GM19395 (cell line): ENCODE measurements around the gene CLEC17A.
A peak's percentile ranks its signal among the peaks of the same experiment; 100 is the strongest.
"Not testable (repeated sequence)": the region's sequence is repeated elsewhere in the genome, so short reads cannot be mapped to it uniquely, and the experiment has no call there.

ENCODE experiments used
- ATAC-seq: cut with Tn5 transposase; IDR thresholded peaks from one replicate; pipeline ENCODE4 v1.9.1; 2021; ENCODE audit warnings: mild to moderate bottlenecking, moderate library complexity; ENCODE audit not compliant: unreplicated experiment

CLEC17A gene, protein sequence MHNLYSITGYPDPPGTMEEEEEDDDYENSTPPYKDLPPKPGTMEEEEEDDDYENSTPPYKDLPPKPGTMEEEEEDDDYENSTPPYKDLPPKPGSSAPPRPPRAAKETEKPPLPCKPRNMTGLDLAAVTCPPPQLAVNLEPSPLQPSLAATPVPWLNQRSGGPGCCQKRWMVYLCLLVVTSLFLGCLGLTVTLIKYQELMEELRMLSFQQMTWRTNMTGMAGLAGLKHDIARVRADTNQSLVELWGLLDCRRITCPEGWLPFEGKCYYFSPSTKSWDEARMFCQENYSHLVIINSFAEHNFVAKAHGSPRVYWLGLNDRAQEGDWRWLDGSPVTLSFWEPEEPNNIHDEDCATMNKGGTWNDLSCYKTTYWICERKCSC

DNA sequence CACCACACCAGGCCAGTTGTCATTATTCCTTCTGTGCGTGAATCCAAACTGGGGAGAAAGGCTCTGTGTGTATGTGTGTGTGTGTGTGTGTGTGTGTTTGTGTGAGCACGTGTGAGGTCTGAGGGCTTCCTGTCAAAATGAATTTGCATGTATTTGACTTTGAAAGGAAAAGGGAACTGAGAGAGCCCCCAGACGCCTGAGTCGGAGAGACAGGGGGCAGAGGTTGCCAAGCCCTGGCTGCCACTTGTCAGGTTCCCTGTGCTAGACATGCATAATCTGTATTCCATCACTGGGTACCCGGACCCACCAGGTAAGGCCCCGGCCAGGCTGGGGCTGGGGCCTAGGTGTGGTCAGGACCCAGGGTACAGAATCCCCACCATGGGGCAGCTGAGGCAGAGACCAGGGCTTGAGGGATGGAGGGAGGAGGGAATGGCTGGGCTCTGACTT, at the start of gene CLEC17A:
CLEC17A (plus strand) TSS at position 191 of the 447 bp plus-strand sequence; CDS start at position 268, 77 bp downstream.
- no peak for ATAC-seq

DNA sequence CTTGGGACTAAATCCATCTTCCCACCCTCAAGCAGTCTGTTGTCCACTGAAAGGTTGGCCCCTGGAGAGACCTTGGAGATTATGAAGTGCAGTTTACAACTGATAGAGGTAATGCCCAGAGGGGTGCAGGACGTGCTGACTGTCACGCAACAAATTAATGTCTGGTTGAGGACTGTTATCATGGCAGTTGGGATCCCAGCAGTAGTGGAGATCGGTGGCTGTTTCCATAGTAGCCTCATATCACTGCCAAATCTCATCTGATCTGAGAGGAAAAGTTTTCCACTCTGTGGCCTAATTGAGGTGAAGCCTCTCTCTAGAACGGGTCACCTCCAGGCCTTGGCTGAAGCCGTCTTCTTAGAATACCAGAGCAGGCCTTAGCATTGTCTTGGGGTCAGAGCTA, 49.4 kb upstream of the CLEC17A start:
- ATAC-seq = no peak

DNA sequence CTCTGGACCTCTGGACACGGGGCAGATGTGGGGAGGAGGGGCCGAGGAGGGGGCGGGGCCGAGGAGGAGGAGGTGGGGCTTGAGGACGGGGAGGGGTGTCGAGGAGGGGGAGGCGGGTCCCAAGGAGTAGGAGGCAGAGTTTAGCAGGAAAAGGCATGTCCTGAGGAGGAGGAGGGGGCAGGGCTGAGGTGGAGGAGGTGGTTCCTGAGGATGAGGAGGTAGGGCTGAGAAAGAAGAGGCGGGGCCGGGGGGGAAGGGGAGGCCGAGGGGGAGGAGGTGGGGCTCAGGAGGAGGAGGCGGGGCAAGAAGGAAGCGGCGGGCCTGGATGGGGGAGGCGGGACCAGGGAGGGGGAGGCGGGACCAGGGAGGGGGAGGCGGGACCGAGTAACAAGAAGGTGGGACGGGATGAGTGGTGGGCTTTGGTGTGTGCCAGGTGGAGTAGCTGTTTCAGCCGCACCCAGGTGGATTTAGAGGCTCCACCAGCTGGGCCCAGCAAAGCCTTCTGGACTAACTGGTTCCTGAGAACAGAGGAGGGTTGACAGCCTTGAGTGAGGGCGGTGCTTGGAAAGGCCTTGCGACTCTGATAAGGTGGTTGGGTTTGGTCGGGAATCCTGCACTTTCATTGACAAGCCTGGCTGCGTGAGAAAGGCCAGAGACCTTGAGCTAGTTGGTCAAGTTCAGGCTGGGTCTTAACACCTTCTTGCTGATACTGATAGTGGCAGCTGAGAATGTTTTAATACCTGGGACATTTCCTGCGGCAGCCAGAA, 45.8 kb upstream of the CLEC17A start:
- no peak for ATAC-seq

DNA sequence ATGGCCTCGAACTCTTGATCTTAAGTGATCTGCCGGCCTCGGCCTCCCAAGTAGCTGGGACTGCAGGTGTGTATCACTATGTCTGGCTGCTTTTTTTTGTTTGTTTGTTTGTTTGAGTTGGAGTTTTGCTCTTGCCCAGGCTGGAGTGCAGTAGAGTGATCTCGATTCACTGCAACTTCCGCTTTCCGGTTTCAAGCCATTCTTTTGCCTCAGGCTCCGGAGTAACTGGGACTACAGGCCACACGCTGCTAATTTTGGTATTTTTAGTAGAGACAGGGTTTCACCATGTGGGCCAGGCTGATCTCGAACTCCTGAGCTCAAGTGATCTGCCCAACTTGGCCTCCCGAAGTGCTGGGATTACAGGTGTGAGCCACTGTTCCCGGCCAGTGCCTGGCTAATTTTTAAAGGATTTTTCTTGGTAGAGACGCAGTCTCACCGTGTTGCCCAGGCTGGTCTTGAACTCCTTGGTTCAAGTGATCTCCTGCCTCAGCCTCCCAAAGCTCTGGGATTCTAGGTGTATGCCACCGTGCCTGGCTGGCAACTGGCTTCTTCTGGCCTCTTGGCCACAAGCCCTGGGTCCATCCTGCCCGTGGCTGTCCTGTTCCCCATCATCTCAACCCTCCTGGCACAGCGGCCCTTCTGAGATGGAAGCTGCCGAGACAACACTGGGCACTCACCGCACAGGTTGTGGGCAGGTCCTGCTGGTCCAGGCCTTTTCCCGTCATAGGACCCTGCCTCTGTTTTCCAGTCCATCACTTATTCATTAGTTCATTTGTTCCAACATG, 42.0 kb upstream of the CLEC17A start:
- ATAC-seq = no peak

DNA sequence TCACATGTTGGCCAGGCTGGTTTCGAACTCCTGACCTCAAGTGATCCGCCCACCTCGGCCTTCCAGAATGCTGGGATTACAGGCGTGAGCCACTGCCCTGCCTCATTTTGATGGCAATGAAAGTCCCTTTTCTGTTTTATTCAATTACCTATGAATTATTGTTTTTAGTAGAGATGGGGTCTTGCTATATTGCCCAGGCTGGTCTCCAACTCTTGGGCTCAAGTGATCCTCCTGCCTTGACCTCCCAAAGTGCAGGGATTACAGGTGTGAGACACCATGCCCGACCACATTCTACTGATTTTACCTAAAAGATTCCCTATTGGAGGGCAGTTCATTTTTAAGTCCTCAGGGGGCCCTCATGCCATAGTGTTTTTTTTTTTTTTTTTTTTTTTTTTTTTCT, 40.9 kb upstream of the CLEC17A start:
- ATAC-seq = not testable (repeated sequence)

DNA sequence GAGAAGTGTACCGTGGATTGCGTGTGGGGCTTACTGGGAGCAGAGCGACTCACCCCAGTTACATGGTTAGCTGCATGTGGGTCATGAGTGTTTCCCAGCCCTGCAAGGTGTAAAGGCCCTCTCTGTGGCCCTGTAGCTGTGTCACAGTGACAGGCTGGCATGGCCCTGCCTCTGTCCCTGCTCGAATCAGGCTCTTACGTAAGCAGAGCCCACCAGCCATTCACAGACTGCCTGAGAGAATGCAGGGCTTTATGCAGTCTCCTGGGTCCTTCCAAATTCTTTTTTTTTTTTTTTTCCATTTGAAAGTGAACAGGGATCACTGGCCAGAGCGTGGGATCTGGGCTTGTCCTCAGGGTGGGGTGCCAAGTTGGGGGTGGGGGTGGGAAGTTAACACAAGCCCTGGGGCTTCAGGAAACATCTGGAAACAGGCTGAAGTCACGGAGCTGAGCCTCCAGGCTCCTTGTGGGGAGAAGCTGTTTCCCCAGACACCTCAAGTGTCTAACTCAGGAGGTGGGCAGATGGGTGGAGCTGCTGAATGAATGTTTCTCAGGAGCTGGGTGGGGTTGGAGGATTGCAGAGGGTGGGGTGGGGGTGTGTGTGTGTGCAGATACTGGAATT, 40.1 kb upstream of the CLEC17A start:
- no peak for ATAC-seq

DNA sequence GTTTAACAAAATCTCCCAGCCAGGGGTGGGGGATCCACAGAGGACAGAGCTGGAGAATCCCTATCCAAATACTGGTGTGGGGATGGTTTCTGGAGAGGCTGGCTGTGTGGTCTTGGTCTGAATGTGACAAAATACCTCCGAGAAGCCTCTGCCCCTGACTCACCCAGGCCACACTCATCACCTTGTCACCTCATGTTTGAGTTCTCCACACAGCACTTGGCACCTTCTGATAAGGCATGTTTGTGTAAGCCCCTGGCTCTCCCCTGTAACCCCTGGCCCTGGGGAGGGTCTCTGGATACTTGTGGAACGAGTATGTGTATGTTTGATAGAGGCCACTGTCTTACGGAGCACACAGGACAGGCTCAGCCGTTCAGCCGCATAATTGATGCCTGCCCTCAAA, 38.8 kb upstream of the CLEC17A start:
- ATAC-seq = no peak

DNA sequence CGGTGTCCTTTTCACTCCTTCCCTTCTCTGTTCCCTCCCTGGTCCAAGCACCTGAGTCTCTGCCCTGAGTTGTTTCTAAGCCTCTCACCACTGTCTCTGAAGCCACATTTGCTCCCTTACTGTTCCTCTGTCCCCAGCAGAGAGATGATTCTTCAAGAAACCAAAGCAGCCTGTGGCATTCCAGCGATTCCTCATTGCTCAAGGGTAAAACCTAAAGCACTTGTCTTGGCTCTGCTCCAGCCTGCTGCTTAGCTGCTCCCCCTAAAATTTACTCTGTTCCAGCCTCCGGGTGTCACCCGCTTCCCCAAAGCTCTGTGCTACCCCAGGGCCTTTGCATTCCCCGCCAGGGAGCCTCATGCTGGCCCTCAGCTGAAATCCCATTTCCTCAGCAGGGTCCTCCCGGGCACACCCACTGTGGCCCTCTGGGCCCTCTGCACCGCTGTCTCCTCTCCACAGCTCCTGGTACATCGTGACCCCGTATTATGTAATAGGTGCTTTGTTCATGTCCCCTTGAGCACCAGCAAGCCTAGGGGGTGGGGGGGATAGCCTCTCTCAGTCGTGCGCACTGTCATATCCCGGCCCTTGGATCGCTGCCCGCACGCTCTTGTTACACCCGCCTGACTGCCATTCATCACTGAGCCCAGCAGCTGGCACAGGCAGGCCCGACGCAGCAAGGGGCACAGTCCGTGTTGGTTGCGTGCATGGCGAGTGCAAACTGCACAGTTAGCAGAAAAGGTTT, 37.7 kb upstream of the CLEC17A start:
- ATAC-seq = no peak

DNA sequence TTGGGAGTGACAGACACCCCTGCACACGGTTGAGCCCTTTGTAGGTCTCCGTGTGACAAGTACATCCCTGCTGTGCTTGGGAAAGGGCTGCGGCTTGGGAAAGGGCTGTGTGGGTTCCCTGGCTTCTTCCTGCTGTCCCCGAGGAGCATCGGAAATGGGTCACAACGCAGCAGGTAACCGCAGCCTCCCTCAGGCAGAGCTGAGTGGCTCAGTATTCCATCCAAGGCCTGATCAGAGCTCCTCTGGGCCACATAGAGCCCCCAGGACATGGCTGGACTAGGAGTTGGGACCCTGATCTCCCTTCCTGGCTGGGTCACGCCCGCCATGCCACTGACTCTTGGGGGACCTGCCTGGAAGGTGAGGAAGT, 37.2 kb upstream of the CLEC17A start:
- no peak for ATAC-seq

DNA sequence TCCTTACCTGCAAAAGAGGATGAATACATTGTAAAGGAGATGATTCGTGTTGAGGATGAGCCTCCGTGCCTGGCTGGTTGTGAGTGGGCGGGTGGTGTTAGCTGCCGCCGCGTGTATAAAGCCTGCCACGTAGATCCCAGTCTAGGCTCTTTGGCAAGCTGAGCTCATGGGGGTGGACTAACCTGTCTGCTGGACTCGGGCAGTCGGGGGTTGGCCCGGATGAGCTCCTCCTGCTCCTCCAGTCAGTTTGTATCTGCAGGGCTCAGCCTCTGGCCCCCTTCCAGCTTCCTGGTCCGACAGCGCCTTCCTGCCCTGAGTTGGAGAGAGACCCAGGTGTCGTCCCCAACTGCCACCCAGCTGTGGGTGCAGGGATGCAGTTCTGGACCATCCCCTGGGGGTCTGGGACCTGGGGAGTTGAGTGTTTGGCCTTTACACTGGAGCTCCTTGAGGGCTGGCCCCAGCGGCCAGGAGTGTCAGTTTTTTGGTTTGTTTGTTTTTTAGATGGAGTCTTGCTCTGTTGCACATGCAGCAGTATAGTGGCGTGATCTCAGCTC, 32.6 kb upstream of the CLEC17A start:
- no peak for ATAC-seq

DNA sequence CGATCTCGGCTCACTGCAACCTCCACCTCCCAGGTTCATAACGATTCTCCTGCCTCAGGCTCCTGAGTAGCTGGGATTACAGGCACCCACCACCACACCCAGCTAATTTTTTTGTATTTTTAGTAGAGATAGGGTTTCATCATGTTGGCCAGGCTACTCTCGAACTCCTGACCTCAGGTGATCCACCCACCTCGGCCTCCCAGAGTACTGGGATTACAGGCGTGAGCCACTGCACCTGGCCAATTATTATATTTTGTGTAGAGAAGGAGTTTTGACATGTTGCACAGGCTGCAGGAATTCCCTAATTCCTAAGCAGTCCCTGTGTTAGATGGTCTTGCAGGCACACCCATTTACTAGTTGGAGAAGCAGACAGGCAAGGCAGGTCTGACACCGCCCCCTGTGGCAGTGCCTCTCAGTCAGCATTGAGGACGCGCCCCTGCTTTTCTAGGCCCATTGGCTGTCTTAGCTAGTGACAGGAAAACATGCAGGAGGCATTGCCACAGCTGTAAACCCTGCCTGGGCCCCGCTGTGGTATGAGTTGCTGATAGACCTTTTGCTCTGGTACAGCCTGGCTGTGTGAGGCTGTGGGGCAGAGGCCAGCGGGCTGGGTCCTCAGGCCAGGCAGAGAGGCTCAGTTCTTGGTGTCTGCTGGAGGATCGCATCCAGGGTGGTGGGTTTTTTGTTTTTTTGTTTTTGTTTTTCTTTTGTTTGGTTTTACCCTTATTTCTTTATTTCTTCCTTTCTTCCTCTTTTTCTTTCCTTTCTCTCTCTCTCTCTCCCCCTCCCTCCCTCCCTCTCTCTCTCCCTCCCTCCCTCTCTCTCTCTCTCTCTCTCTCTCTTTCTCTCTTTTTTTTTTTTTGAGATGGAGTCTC, 31.5 kb upstream of the CLEC17A start:
- not testable (repeated sequence) for ATAC-seq

DNA sequence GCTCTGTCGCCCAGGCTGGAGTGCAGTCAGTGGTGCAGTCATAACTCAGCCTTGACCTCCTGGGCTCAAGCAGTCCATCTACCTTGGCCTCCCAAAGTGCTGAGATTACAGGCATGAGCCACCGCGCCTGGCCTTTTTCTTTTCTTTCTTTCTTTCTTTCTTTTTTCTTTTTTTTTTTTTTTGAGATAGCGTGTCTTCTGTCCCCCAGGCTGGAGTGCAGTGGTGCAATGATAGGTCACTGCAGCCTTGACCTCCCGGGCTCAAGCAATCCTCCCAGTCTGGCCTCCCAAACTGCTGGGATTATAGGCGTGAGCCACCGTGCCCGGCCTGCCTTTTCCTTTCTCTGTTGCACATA, 30.9 kb upstream of the CLEC17A start:
- not testable (repeated sequence) for ATAC-seq

DNA sequence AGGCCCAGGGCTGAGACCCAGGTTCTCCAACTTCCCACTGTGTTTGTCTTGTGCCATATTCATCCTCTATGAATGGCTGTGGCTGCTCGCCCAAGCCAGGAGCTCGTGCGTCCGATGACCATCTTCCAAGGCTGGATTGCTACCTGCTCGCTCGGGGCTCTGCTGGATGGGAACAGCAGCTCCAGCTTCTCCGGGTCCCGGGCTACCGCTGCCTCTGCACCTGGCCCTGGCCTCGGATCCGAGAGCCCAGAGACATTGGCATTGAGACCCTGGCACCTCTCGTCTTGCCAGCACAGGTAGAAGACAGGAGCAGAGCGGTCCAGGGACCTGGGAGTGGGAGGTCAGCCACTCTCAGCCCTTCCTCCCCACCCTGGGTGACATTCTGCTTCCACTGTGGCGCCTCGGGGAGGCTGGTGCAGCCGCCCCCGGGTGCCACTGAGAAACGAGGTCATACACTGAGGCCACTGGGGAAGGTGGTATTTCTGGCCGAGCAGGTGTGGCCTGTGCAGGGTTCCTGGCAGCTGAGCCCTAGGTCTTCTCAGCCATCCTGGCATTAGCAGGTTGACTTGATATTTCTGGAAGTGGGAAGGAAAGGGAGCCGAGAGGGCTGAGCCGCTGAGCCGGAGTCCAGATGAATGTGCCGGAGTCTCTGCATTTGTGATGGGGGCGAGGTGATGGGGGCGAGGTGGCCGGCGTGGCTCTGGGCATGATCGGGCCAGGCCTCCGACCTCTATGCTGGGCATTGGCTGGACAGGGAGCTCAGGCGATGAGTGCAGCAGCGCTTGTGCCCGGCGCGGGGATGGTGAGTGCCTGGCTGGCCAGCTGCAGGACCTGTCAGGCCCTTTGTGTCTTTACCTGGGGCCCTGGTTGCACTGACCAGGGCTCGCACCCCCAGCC, 29.6 kb upstream of the CLEC17A start:
- no peak for ATAC-seq

DNA sequence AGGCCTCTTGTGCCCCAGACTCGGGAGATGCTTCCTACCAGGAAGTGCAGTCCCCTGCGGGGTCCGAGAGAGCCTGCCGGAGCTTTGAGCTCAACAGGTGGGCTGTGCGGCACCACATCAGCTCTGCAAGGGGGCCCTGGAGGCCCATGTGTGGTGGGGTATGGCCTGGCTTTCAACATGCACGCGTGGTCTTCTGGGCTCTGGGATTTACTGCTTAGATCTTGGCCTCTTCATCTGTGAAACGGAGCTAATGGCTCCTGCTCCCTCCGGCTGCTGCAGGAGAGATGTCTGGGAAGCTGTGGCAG, 29.0 kb upstream of the CLEC17A start:
- ATAC-seq = no peak

DNA sequence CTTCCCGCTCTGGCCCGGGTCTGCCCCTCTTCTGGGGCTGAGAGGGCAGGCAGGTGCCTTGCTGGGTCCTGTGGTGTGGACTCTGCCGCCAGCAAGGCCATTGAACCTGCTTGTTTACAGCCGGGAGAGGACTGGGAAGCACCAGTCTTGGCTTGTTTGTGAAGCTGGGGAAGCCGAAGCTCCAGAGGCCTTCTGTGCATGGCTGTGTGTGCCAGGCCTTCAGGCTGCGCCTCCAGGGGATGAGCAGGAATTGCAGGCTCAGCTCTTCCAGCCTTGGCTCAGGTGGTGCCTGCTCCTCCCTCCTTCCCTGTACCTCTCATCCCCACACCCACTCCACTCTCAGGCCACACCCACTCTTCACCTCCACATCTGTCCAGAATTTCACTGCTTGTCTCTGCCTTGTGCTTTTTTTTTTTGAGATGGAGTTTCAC, 28.5 kb upstream of the CLEC17A start:
- no peak for ATAC-seq

DNA sequence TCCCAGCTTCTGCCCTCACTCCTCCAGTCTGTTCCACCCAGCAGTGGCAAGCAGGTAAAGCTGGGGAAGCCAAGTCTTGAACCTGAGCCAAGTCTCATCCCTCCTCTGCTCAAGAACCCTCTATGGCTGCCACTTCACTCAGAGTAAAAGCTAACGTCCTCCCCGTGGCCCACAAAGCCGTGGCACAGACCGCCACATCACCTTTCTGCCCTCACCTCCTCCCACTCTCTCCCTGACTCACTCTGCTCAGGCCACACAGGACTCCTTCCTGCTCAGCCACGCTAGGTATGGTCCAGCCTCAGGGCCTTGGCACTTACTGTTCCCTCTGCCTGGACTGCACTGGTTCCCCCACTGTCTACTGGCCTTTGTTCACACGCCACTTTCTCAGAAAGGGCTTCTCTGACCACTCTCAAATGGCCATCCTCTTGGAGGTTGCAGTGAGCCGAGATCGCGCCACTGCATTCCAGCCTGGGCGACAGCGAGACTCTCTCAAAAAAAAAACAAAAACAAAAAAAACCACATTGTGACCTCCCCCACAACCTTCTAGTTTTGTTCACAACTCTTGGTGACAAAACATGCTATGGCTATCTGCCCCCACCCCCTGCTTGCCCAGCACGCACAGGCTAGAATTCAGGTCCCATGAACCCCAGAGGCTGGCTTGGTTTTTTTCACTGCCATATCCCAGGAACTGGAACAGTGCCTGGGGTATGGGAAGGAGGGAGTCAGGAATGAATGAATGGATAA, 26.8 kb upstream of the CLEC17A start:
- no peak for ATAC-seq

DNA sequence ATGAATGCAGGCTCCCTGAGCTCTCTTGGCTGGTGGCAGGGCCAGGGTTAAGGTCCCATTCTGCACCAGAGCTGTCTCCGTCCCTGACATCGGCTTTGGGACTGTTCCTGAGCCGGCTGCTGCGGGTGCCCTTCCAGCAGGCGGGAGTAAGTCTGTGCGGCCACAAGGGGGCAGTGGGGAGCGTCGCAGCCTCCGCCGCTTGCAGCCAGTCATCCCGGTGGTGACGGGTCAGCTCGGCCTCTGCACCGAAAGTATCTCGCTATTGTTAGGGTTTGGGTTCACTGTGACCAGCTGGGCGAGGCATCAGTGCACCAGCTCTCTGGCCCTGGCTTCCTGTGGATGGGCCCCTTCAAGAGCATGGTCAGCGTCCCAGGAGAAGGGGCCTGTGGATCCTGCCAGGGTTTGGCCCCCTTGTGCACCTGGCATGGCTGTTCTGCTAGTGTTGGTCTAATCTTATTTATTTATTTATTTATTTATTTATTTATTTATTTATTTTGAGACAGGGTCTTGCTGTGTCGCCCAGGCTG, 26.2 kb upstream of the CLEC17A start:
- peak; percentile 71 for ATAC-seq
